Liver (tissue), 9 donors: ENCODE measurements around the gene LPIN3. TPM values are rescaled to one million over a fixed set of nuclear protein-coding genes. Genes with fewer than 3 reads are reported as not detected.

Experiments
- DNase-seq: peaks from one replicate; pipeline ENCODE4 v3.0.0-alpha.2; 2017; ENCODE audit warnings: low spot score
- H3K27ac ChIP-seq, 2 donors: one replicate each; pipeline ENCODE4 v1.7.0; 2013; ENCODE audit warnings: inconsistent platforms in 2 of 2, low read length in 2 of 2, control low read depth in 1 of 2, low read depth in 1 of 2, mild to moderate bottlenecking in 1 of 2
- H3K27me3 ChIP-seq, 4 donors: one replicate each; pipeline versions ENCODE4 v1.6.1 to v1.7.0; 2013; ENCODE audit warnings: low read length in 3 of 4, inconsistent platforms in 1 of 4, mild to moderate bottlenecking in 1 of 4, moderate library complexity in 1 of 4; ENCODE audit not compliant: control insufficient read depth in 4 of 4, insufficient read depth in 4 of 4
- H3K36me3 ChIP-seq, 4 donors: one replicate each; pipeline versions ENCODE4 v1.6.1 to v1.7.0; 2013; ENCODE audit warnings: low read length in 3 of 4, mild to moderate bottlenecking in 3 of 4, low read depth in 1 of 4, moderate library complexity in 1 of 4; ENCODE audit not compliant: control insufficient read depth in 4 of 4, insufficient read depth in 3 of 4
- H3K4me1 ChIP-seq, 4 donors: one replicate each; pipeline versions ENCODE4 v1.6.1 to v1.7.0; 2013; ENCODE audit warnings: low read length in 3 of 4, mild to moderate bottlenecking in 3 of 4, moderate library complexity in 1 of 4; ENCODE audit not compliant: control insufficient read depth in 4 of 4, insufficient read depth in 4 of 4
- H3K4me3 ChIP-seq, 3 donors: one replicate each; pipeline versions ENCODE4 v1.6.1 to v1.7.0; 2013; ENCODE audit warnings: low read length in 3 of 3, control low read depth in 1 of 3, low read depth in 1 of 3, mild to moderate bottlenecking in 1 of 3
- H3K9ac ChIP-seq, 2 donors: one replicate each; pipeline ENCODE4 v1.7.0; 2013; ENCODE audit warnings: low read length in 2 of 2, mild to moderate bottlenecking in 2 of 2, moderate library complexity in 2 of 2, control low read depth in 1 of 2, low read depth in 1 of 2
- H3K9me3 ChIP-seq, 4 donors: one replicate each; pipeline versions ENCODE4 v1.6.1 to v1.7.0; 2013; ENCODE audit warnings: low read length in 3 of 4; ENCODE audit not compliant: control insufficient read depth in 4 of 4
- ATF3 ChIP-seq: IDR thresholded peaks from 2 replicates; pipeline ENCODE4 v1.6.1; 2016; ENCODE audit warnings: antibody characterized with exemption
- CTCF ChIP-seq: fragments of 150-350 bp; IDR thresholded peaks from 2 replicates; pipeline ENCODE4 v1.5.1; 2017; ENCODE audit warnings: improper control_type of control experiment, low read depth, low read length; ENCODE audit not compliant: missing input control
- EGR1 ChIP-seq, 2 donors: IDR thresholded peaks; 2 replicates each; pipeline ENCODE4 v1.6.1; 2016 to 2018; ENCODE audit warnings: antibody characterized with exemption in 2 of 2, low read depth in 2 of 2
- FOXA1 ChIP-seq: IDR thresholded peaks from 2 replicates; pipeline ENCODE4 v1.6.1; 2016; ENCODE audit warnings: antibody characterized with exemption
- FOXA2 ChIP-seq: IDR thresholded peaks from 2 replicates; pipeline ENCODE4 v1.6.1; 2016; ENCODE audit warnings: antibody characterized with exemption
- GABPA ChIP-seq, 2 donors: IDR thresholded peaks in 1 of 2; conservative IDR thresholded peaks in 1 of 2; 2 replicates each; pipeline ENCODE4 v1.6.1; 2016; ENCODE audit warnings: antibody characterized with exemption in 2 of 2, mild to moderate bottlenecking in 1 of 2, moderate library complexity in 1 of 2
- HNF4A ChIP-seq, 2 donors: conservative IDR thresholded peaks; 2 replicates each; pipeline ENCODE4 v1.6.1; 2016; ENCODE audit warnings: antibody characterized with exemption in 2 of 2, mild to moderate bottlenecking in 2 of 2
- HNF4G ChIP-seq: IDR thresholded peaks from 2 replicates; pipeline ENCODE4 v1.6.1; 2016; ENCODE audit warnings: antibody characterized with exemption
- JUND ChIP-seq, 2 donors: IDR thresholded peaks; 2 replicates each; pipeline ENCODE4 v1.6.1; 2016; ENCODE audit warnings: antibody characterized with exemption in 2 of 2
- MAX ChIP-seq: IDR thresholded peaks from 2 replicates; pipeline ENCODE4 v1.6.1; 2016; ENCODE audit warnings: antibody characterized with exemption
- NR2F2 ChIP-seq: IDR thresholded peaks from 2 replicates; pipeline ENCODE4 v1.6.1; 2016; ENCODE audit warnings: antibody characterized with exemption
- RAD21 ChIP-seq, 2 donors: IDR thresholded peaks; 2 replicates each; pipeline ENCODE4 v1.6.1; 2016; ENCODE audit warnings: antibody characterized with exemption in 2 of 2, mild to moderate bottlenecking in 2 of 2
- REST ChIP-seq: IDR thresholded peaks from 2 replicates; pipeline ENCODE4 v1.6.1; 2016; ENCODE audit warnings: antibody characterized with exemption, mild to moderate bottlenecking
- RXRA ChIP-seq, 2 donors: IDR thresholded peaks; 2 replicates each; pipeline ENCODE4 v1.6.1; 2017 to 2018; ENCODE audit warnings: antibody characterized with exemption in 2 of 2, mild to moderate bottlenecking in 1 of 2
- SP1 ChIP-seq: IDR thresholded peaks from 2 replicates; pipeline ENCODE4 v1.6.1; 2018; ENCODE audit warnings: antibody characterized with exemption, mild to moderate bottlenecking
- TAF1 ChIP-seq: conservative IDR thresholded peaks from 2 replicates; pipeline ENCODE4 v1.6.1; 2016; ENCODE audit warnings: antibody characterized with exemption, mild to moderate bottlenecking
- YY1 ChIP-seq: IDR thresholded peaks from 2 replicates; pipeline ENCODE4 v1.6.1; 2016; ENCODE audit warnings: antibody characterized with exemption, mild to moderate bottlenecking
- ZBTB33 ChIP-seq: IDR thresholded peaks from 2 replicates; pipeline ENCODE4 v1.6.1; 2016; ENCODE audit warnings: antibody characterized with exemption
- WGBS: extraction: QIAGEN DNeasy Blood & Tissue Kit; methylation state at CpG from one replicate; pipeline ENCODE4 v1.1.7; 2013; 5-methylcytosine and 5-hydroxymethylcytosine counted together
- polyA plus RNA-seq, 2 donors: library from polyadenylated mRNA; stranded (reverse) in 1 of 2; unstranded in 1 of 2; fragments of 200-250 nt in 1 of 2; fragments of >200 nt in 1 of 2; fragmentation: Nextera tagmentation in 1 of 2; extraction: Ambion mirVana in 1 of 2; gene quantifications; one replicate each; pipeline versions ENCODE4 v1.2.1 to v1.2.3, GENCODE V29; 2013 to 2015
- total RNA-seq, 2 donors: library from RNA; depleted of rRNA; stranded (reverse); fragments of >200 nt; gene quantifications; one replicate each; pipeline ENCODE4 v1.2.3, GENCODE V29; 2014
- donor health status: healthy.
- donor health status: healthy.
- donor health status: healthy.
- donor health status: healthy.
- donor health status: healthy.

Gene LPIN3
- total and polyA plus RNA-seq, 4 donors: 1.5 to 32.4 (median 13.4) TPM

- DNase-seq: no peak
- Histone ChIP-seq H3K36me3 (peaks cover 2 to 46% (median 15%) of the 10 kb centered on the region in 4 donors), H3K9ac (no peak overlapping the region), H3K27ac (no peak overlapping the region), H3K4me1 (peaks cover 4 to 14% (median 11%) of the 10 kb centered on the region in 4 donors), H3K27me3 (no peaks in the 10 kb centered on the region), H3K4me3 (no peak overlapping the region), H3K9me3 (no peaks in the 10 kb centered on the region)
- TF ChIP-seq MAX: no peak
- TF ChIP-seq NR2F2: no peak
- 98% methylated on average over 3 of the region's 3 CpGs for WGBS
Measured at GRCh38 chr20:41355192-41355591, 14.6 kb downstream of the LPIN3 start.

- TF ChIP-seq TAF1: no peak
- TF ChIP-seq ATF3: no peak
- no peak for TF ChIP-seq GABPA (IDR thresholded peaks at IDR 0.05 in 1 of 2, conservative IDR thresholded peaks at IDR 0.05 in 1 of 2)
- TF ChIP-seq ZBTB33: no peak
- TF ChIP-seq JUND (IDR thresholded peaks at IDR 0.05): no peak
- TF ChIP-seq HNF4A (conservative IDR thresholded peaks at IDR 0.05): no peak
- no peak for TF ChIP-seq NR2F2
- no peak for TF ChIP-seq RXRA (IDR thresholded peaks at IDR 0.05)
- no peak for TF ChIP-seq SP1
- no peak for TF ChIP-seq MAX
- no peak for TF ChIP-seq FOXA2
- no peak for TF ChIP-seq FOXA1
- no peak for TF ChIP-seq CTCF
- no peak for TF ChIP-seq EGR1 (IDR thresholded peaks at IDR 0.05; ENCODE audit: low read depth in 2 of 2)
- TF ChIP-seq YY1: no peak
- TF ChIP-seq REST: no peak
- TF ChIP-seq HNF4G: no peak
- TF ChIP-seq RAD21 (IDR thresholded peaks at IDR 0.05): no peak
- H3K4me3 ChIP-seq: no peak overlapping the region
- H3K36me3 ChIP-seq: peaks cover 2 to 44% (median 13%) of the 10 kb centered on the region in 4 donors
- no peaks in the 10 kb centered on the region for H3K9me3 ChIP-seq
- DNase-seq: no peak
- WGBS: 98% methylated on average over 7 of the region's 7 CpGs
- no peak overlapping the region for H3K27ac ChIP-seq
- H3K9ac ChIP-seq: no peak overlapping the region
- H3K4me1 ChIP-seq: peaks cover 4 to 14% (median 11%) of the 10 kb centered on the region in 4 donors
- no peaks in the 10 kb centered on the region for H3K27me3 ChIP-seq
Measured at GRCh38 chr20:41355598-41356203, 15.1 kb downstream of the LPIN3 start.
